Thoracic aorta (tissue), 2 donors: ENCODE data around the gene CCDC87. TPM values are rescaled to one million over a fixed set of nuclear protein-coding genes. Genes with fewer than 3 reads are reported as not detected.
"Not testable (repeated sequence)": the region's sequence is repeated elsewhere in the genome, so short reads cannot be mapped to it uniquely, and the experiment has no call there.

ENCODE experiments used
- ATAC-seq: fragments of 150-250 bp; one replicate; pipeline ENCODE4 v1.8.0; 2017; ENCODE audit warnings: low read depth; ENCODE audit not compliant: insufficient number of reproducible peaks, low FRiP score
- DNase-seq: peaks from one replicate; pipeline ENCODE4 v3.0.0-alpha.2; 2020; ENCODE audit warnings: low spot score
- H3K27ac ChIP-seq, 2 donors: fragments of 200-600 bp; sonication (generic); 1 replicate in 1 of 2; 2 replicates in 1 of 2; pipeline ENCODE4 v1.5.1; 2016; ENCODE audit warnings: mild to moderate bottlenecking in 2 of 2, moderate library complexity in 2 of 2
- H3K27me3 ChIP-seq: fragments of 200-600 bp; sonication (generic); replicated peaks from 2 replicates; pipeline ENCODE4 v1.6.0; 2016; ENCODE audit warnings: mild to moderate bottlenecking; ENCODE audit not compliant: insufficient read depth
- H3K36me3 ChIP-seq: fragments of 200-600 bp; sonication (generic); one replicate; pipeline ENCODE4 v1.5.1; 2016
- H3K4me1 ChIP-seq, 2 donors: fragments of 200-600 bp; sonication (generic); 1 replicate in 1 of 2; 2 replicates in 1 of 2; pipeline versions ENCODE4 v1.5.1 to v1.6.0; 2016; ENCODE audit warnings: low read depth in 2 of 2, mild to moderate bottlenecking in 1 of 2; ENCODE audit not compliant: control insufficient read depth in 1 of 2
- H3K4me3 ChIP-seq: fragments of 200-600 bp; sonication (generic); 2 replicates; pipeline ENCODE4 v1.5.1; 2016; ENCODE audit warnings: mild to moderate bottlenecking
- H3K9me3 ChIP-seq: fragments of 200-600 bp; sonication (generic); 2 replicates; pipeline ENCODE4 v1.5.1; 2016
- CTCF ChIP-seq: fragments of 200-600 bp; sonication (generic); IDR thresholded peaks from one replicate; pipeline ENCODE4 v1.5.1; 2019; ENCODE audit warnings: antibody characterized with exemption
- total RNA-seq, 2 donors: library from RNA; depleted of rRNA; stranded (reverse); fragments of >200 nt; gene quantifications; one replicate each; pipeline versions ENCODE4 v1.1.0 to v1.2.3, GENCODE V29; 2016

CCDC87 gene
- total RNA-seq, 2 donors from 2014 or later: 0.68 TPM; not detected in 1

DNA sequence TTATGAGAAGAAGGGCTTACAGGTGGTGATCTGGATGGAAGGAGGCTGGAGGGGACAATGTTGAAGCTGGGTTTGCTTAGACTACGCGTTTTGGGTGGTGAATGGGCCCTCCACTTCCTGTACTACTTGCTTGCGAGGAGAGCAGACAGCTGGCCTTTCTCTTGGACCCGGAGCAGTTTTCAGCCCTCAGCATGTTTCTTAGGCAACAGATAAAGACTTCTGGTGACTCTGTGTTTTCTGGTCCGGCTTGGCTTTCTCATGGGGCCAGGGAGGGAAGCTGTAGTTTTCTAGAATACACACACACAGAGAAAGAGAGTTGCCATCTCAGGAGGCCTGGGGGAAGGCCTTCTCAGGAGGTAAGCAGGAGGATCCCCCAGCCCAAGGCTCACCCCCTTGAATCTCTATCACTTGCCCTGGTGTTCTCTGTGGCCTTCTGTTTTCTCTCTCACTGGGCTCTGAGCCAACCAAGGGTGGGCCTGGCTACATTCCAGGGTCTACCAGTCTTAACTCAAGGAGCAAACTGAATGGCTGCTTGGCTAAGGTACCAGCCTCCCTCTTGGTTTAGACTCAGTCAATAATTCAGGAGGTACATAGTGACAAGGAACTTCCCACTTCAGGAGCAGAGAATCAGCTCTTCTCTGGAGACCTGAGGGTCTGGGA is 2.5 kb upstream of the CCDC87 start:
- ATAC-seq (no peak), DNase-seq (no peak)
- H3K4me1 ChIP-seq: peaks cover 13 to 38% of the 10 kb centered on the region in 2 donors
- H3K27me3 ChIP-seq: no peaks in the 10 kb centered on the region
- no peaks in the 10 kb centered on the region for H3K9me3 ChIP-seq
- H3K4me3 ChIP-seq: no peak overlapping the region
- TF ChIP-seq CTCF: no peak
- H3K36me3 ChIP-seq: peaks cover 7% of the 10 kb centered on the region
- peak overlapping the region; percentile 29 to 53 for H3K27ac ChIP-seq

DNA sequence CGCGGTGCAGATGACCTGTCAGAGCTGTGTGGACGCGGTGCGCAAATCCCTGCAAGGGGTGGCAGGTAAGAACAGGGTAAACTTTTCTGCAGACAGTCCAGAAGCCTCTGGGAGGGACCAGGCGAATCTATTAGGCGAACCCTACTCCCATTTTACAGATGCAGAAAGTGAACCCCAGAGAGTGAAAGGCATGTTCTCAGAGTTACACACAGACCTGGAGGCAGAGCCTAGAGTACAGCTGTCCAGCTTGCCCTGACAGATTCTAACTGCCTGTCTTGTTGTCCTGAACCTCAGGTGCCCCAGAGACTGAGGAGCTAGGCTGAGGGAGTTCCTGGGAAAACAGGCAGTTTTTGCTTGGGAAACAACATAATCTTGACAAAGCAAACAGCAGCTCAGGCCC is 787 bp upstream of the CCDC87 start:
- Histone ChIP-seq H3K4me1 (peaks cover 12 to 33% of the 10 kb centered on the region in 2 donors), H3K9me3 (no peaks in the 10 kb centered on the region), H3K27me3 (no peaks in the 10 kb centered on the region), H3K4me3 (peak overlapping the region; percentile 88), H3K27ac (peak overlapping the region; percentile 55 to 78), H3K36me3 (no peaks in the 10 kb centered on the region)
- DNase-seq: no peak
- TF ChIP-seq CTCF: no peak
- ATAC-seq: no peak

GRCh38 chr11:66593303-66593635 is 406 bp upstream of the CCDC87 start:
- Histone ChIP-seq H3K4me3 (peak overlapping the region; percentile 88), H3K27me3 (no peaks in the 10 kb centered on the region), H3K4me1 (peaks cover 12 to 33% of the 10 kb centered on the region in 2 donors), H3K27ac (peak overlapping the region; percentile 55 to 78), H3K36me3 (no peaks in the 10 kb centered on the region), H3K9me3 (no peaks in the 10 kb centered on the region)
- ATAC-seq: no peak
- no peak for TF ChIP-seq CTCF
- DNase-seq: no peak

DNA sequence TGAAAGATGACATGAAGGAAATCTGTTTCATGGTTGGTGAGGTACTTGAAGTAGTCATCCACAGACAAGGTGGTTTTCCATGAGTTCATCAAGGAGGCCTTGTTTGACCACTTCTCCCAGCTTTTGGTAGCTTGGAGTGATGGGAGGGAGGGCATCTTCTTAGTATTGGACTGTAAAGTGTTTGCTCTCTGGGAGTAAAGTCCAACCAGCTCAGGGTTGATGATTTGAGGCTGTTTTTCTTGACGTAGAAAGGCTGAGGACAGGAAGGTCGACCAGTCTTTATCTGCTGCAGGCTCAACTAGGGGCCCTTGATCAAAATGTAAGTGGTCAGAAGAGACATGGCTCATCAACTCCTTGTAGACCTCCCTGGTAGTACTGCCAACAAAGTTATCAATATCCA is 1.7 kb downstream of the CCDC87 start:
- H3K36me3 ChIP-seq: no peaks in the 10 kb centered on the region
- H3K27ac ChIP-seq: no peak overlapping the region
- H3K9me3 ChIP-seq: no peaks in the 10 kb centered on the region
- no peak overlapping the region for H3K4me3 ChIP-seq
- TF ChIP-seq CTCF: no peak
- H3K4me1 ChIP-seq: peaks cover 12 to 33% of the 10 kb centered on the region in 2 donors
- no peak for DNase-seq
- ATAC-seq: no peak
- H3K27me3 ChIP-seq: no peaks in the 10 kb centered on the region

DNA sequence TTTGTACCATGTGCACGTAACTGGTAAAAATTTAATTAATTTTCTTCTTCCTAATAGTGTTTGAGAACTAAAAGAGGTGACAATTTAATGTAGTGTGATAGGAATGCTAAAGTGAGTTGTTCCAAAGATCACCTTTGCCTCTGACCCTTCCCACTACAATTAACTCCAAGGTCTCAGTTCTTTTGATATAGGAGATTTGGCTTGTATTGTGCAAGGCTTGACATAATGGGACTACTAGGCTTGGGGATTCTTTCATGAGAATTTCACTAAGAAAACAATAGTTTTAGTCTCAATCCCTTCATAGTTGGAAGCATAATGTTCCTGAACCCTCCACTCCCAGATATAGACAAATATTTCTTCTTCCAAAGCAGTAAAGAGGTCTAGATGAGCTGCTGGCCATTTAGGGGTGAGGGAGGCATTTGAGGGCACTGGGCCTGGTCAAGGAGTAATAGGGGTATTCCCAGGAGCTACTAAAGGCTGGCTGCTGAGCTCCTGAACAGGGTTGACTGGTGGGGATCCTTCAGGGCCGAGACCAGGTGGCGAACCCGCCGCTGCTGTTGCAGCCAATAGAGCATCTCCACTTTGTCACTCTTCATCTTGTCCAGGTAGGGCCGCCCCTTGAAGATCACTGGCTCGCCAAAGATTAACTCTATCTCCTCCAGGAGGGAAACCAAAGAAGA is 2.7 kb downstream of the CCDC87 start:
- DNase-seq: no peak
- ATAC-seq: no peak
- no peak for TF ChIP-seq CTCF
- Histone ChIP-seq H3K4me1 (peaks cover 7 to 25% of the 10 kb centered on the region in 2 donors), H3K4me3 (no peak overlapping the region), H3K27ac (no peak overlapping the region), H3K9me3 (no peaks in the 10 kb centered on the region), H3K27me3 (no peaks in the 10 kb centered on the region), H3K36me3 (no peaks in the 10 kb centered on the region)

GRCh38 chr11:66589315-66589714 is 3.5 kb downstream of the CCDC87 start:
- H3K4me1 ChIP-seq: peaks cover 7 to 16% of the 10 kb centered on the region in 2 donors
- H3K9me3 ChIP-seq, H3K27ac ChIP-seq, ATAC-seq, H3K27me3 ChIP-seq, DNase-seq, H3K4me3 ChIP-seq, H3K36me3 ChIP-seq: not testable (repeated sequence)
